ENCODE data around the gene FBN2. TPM values are rescaled to one million over a fixed set of nuclear protein-coding genes. Genes with fewer than 3 reads are reported as not detected.
"Not testable (repeated sequence)": the region's sequence is repeated elsewhere in the genome, so short reads cannot be mapped to it uniquely, and the experiment has no call there.

Gene FBN2
- total and polyA plus RNA-seq, 7 experiments from 2014 or later: 0.07 to 6.8 (median 0.58) TPM; not detected in 2

DNA sequence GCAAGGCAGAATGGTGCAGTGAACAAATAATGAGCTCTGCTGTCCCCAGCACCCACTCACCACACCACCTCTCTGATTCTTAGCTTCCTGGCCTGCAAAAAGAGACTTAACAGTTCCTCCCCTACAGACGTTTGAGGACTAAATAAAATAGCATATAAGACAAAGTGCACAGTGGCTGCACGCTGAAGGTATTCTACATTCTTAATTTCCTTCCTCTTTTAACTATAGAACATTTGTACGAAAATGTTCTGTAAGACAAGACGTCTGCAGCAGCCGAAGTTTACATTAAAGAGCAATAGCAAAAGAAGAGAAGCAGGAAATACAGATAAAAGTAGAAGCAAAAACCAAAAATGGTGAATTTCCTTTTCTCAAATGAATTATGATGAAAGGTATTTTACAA lies 15.7 kb downstream of the FBN2 start:
- no peak for ATAC-seq
- Histone ChIP-seq H3K4me1 (ENCODE audit: control insufficient read depth in 2 of 2, insufficient read depth in 2 of 2, low read length in 2 of 2) (no peaks in the 10 kb centered on the region), H3K36me3 (ENCODE audit: control insufficient read depth in 2 of 3, insufficient read depth in 3 of 3, low read length in 3 of 3) (no peaks in the 10 kb centered on the region), H3K9me3 (ENCODE audit: control insufficient read depth in 2 of 3, low read length in 3 of 3) (no peaks in the 10 kb centered on the region), H3K27me3 (ENCODE audit: control insufficient read depth in 2 of 2, insufficient read depth in 2 of 2, low read length in 2 of 2) (no peaks in the 10 kb centered on the region), H3K4me3 (ENCODE audit: low read length) (no peak overlapping the region), H3K27ac (ENCODE audit: low read depth, low read length) (no peak overlapping the region)
- POLR2A ChIA-PET: no interaction called here
- peaks cover 0 to 14% (median 2%) of the 10 kb centered on the region in 5 donors for H3K27me3 Mint-ChIP-seq
- peaks cover 0 to 7% (median 0%) of the 10 kb centered on the region in 7 donors for H3K4me1 Mint-ChIP-seq
- no peaks in the 10 kb centered on the region for H3K36me3 Mint-ChIP-seq
- DNase-seq: no peak
- peaks cover 0 to 3% (median 0%) of the 10 kb centered on the region in 11 donors for H3K9me3 Mint-ChIP-seq
- CTCF ChIA-PET: no interaction called here
- no peak overlapping the region for H3K27ac Mint-ChIP-seq
- intact Hi-C loops (cut with micrococcal nuclease): no loop called here
- H3K4me3 Mint-ChIP-seq: peak overlapping the region in 1 of 10 donors; percentile 3

DNA sequence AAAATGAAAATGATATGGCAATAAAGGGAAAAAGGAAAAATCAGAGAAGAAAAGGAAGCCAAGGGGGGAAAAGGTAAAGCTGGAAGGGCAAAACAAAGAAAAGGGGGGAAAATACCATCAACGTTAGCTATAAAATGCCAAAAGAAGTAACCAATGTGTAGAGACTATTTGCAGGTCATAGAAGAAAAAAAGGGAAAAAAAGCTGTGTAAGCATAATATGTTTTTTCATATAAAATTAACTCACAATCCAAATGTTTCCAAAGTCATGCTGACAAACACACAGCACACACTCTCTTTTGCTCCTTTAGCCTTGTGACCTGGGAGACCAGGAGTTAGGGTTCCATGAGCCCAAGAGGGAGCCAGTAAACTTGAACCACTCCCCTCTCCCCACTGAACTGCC lies 18.2 kb downstream of the FBN2 start:
- ATAC-seq (no peak), DNase-seq (no peak)
- no peaks in the 10 kb centered on the region for H3K27me3 ChIP-seq (ENCODE audit: control insufficient read depth in 2 of 2, insufficient read depth in 2 of 2, low read length in 2 of 2)
- H3K4me1 ChIP-seq (ENCODE audit: control insufficient read depth in 2 of 2, insufficient read depth in 2 of 2, low read length in 2 of 2): no peaks in the 10 kb centered on the region
- no peak overlapping the region for H3K4me3 ChIP-seq (ENCODE audit: low read length)
- H3K36me3 ChIP-seq (ENCODE audit: control insufficient read depth in 2 of 3, insufficient read depth in 3 of 3, low read length in 3 of 3): no peaks in the 10 kb centered on the region
- Mint-ChIP-seq H3K27me3 (peaks cover 0 to 14% (median 0%) of the 10 kb centered on the region in 5 donors), H3K9me3 (peaks cover 0 to 3% (median 0%) of the 10 kb centered on the region in 11 donors), H3K4me3 (no peak overlapping the region), H3K27ac (no peak overlapping the region), H3K4me1 (peaks cover 0 to 7% (median 0%) of the 10 kb centered on the region in 7 donors), H3K36me3 (no peaks in the 10 kb centered on the region)
- intact Hi-C loops (cut with micrococcal nuclease): no loop called here
- POLR2A ChIA-PET: no interaction called here
- H3K9me3 ChIP-seq (ENCODE audit: control insufficient read depth in 2 of 3, low read length in 3 of 3): no peaks in the 10 kb centered on the region
- no peak overlapping the region for H3K27ac ChIP-seq (ENCODE audit: low read depth, low read length)
- CTCF ChIA-PET: no interaction called here

DNA sequence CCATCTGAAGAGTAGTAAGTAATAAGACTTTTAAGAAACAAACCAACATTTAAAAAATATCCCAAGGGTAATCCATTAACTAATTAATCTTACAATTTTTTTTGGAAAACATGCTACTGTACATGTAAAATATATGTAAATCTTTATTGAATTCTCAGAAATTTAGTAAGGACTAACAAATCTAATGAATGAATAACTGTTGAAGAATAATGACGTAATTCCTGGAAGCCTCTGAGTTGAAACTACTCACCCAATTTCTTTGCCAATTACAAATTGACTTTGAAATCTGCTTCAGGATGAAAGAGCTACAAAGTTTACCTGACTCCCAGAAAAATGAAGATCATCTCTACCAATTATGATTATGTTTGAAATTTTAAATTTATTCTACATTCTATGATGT lies 21.1 kb downstream of the FBN2 start:
- Histone ChIP-seq H3K27ac (ENCODE audit: low read depth, low read length) (no peak overlapping the region), H3K9me3 (ENCODE audit: control insufficient read depth in 2 of 3, low read length in 3 of 3) (no peaks in the 10 kb centered on the region), H3K36me3 (ENCODE audit: control insufficient read depth in 2 of 3, insufficient read depth in 3 of 3, low read length in 3 of 3) (no peaks in the 10 kb centered on the region), H3K4me1 (ENCODE audit: control insufficient read depth in 2 of 2, insufficient read depth in 2 of 2, low read length in 2 of 2) (no peaks in the 10 kb centered on the region), H3K27me3 (ENCODE audit: control insufficient read depth in 2 of 2, insufficient read depth in 2 of 2, low read length in 2 of 2) (no peaks in the 10 kb centered on the region), H3K4me3 (ENCODE audit: low read length) (no peak overlapping the region)
- intact Hi-C loops (cut with micrococcal nuclease): no loop called here
- POLR2A ChIA-PET: no interaction called here
- Mint-ChIP-seq H3K36me3 (no peaks in the 10 kb centered on the region), H3K4me1 (peaks cover 0 to 1% (median 0%) of the 10 kb centered on the region in 7 donors), H3K9me3 (peaks cover 0 to 3% (median 0%) of the 10 kb centered on the region in 11 donors), H3K27me3 (peaks cover 0 to 15% (median 0%) of the 10 kb centered on the region in 5 donors), H3K4me3 (no peak overlapping the region), H3K27ac (no peak overlapping the region)
- CTCF ChIA-PET: no interaction called here
- ATAC-seq: no peak
- DNase-seq: no peak

DNA sequence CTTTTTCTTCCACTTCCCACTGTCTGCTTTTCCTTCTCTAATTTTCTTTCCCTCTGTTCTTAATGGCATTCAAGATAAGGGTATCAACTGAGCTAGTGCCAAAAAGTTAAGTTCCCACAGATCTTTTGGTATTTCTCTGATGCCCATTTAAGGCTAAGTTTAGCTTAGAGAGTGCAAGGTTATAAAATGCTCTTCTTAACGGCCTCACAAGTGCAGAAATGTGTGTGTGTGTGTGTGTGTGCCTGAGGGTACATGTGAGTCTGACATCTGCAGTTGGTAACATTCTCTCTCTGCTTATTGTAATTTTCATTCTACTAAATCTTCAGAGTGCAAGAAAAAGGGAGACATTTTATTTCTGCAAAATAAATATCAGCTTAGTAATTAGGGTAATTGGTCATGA lies 24.2 kb downstream of the FBN2 start:
- Histone ChIP-seq H3K9me3 (ENCODE audit: control insufficient read depth in 2 of 3, low read length in 3 of 3) (no peaks in the 10 kb centered on the region), H3K27ac (ENCODE audit: low read depth, low read length) (no peak overlapping the region), H3K4me3 (ENCODE audit: low read length) (no peak overlapping the region), H3K36me3 (ENCODE audit: control insufficient read depth in 2 of 3, insufficient read depth in 3 of 3, low read length in 3 of 3) (no peaks in the 10 kb centered on the region), H3K4me1 (ENCODE audit: control insufficient read depth in 2 of 2, insufficient read depth in 2 of 2, low read length in 2 of 2) (no peaks in the 10 kb centered on the region), H3K27me3 (ENCODE audit: control insufficient read depth in 2 of 2, insufficient read depth in 2 of 2, low read length in 2 of 2) (no peaks in the 10 kb centered on the region)
- ChIA-PET CTCF (no interaction called here), POLR2A (no interaction called here)
- Mint-ChIP-seq H3K4me3 (no peak overlapping the region), H3K27ac (no peak overlapping the region), H3K4me1 (peaks cover 0 to 1% (median 0%) of the 10 kb centered on the region in 7 donors), H3K27me3 (peaks cover 0 to 8% (median 0%) of the 10 kb centered on the region in 5 donors), H3K9me3 (peaks cover 0 to 5% (median 0%) of the 10 kb centered on the region in 11 donors), H3K36me3 (no peaks in the 10 kb centered on the region)
- no peak for DNase-seq
- ATAC-seq: no peak
- intact Hi-C loops (cut with micrococcal nuclease): no loop called here

DNA sequence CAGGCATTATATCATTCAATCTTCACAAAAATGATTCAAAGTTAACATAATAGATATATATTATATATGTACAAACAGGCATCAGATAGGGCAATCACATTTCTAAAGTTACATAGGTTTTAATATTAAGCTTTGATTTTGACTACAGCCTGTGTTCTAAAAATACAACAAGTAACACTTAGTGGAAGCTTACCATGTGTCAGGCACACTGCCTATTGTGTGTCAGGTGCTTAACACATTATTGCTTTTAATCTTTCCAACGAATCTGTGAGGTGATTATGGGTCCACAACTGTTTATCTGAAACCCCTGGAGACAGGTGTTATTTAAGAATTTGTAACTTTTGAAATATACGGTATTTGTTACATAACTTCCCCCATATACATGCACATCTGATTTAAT lies 25.2 kb downstream of the FBN2 start:
- H3K9me3 ChIP-seq (ENCODE audit: control insufficient read depth in 2 of 3, low read length in 3 of 3): no peaks in the 10 kb centered on the region
- ATAC-seq: no peak
- DNase-seq: no peak
- intact Hi-C loops (cut with micrococcal nuclease): no loop called here
- Mint-ChIP-seq H3K4me3 (no peak overlapping the region), H3K9me3 (peaks cover 0 to 11% (median under 1%) of the 10 kb centered on the region in 11 donors), H3K27me3 (peaks cover 0 to 8% (median 0%) of the 10 kb centered on the region in 5 donors), H3K36me3 (no peaks in the 10 kb centered on the region), H3K27ac (no peak overlapping the region), H3K4me1 (peaks cover 0 to 1% (median 0%) of the 10 kb centered on the region in 7 donors)
- POLR2A ChIA-PET: no interaction called here
- no peaks in the 10 kb centered on the region for H3K27me3 ChIP-seq (ENCODE audit: control insufficient read depth in 2 of 2, insufficient read depth in 2 of 2, low read length in 2 of 2)
- no peak overlapping the region for H3K27ac ChIP-seq (ENCODE audit: low read depth, low read length)
- H3K36me3 ChIP-seq (ENCODE audit: control insufficient read depth in 2 of 3, insufficient read depth in 3 of 3, low read length in 3 of 3): no peaks in the 10 kb centered on the region
- CTCF ChIA-PET: no interaction called here
- H3K4me3 ChIP-seq (ENCODE audit: low read length): no peak overlapping the region
- H3K4me1 ChIP-seq (ENCODE audit: control insufficient read depth in 2 of 2, insufficient read depth in 2 of 2, low read length in 2 of 2): no peaks in the 10 kb centered on the region

DNA sequence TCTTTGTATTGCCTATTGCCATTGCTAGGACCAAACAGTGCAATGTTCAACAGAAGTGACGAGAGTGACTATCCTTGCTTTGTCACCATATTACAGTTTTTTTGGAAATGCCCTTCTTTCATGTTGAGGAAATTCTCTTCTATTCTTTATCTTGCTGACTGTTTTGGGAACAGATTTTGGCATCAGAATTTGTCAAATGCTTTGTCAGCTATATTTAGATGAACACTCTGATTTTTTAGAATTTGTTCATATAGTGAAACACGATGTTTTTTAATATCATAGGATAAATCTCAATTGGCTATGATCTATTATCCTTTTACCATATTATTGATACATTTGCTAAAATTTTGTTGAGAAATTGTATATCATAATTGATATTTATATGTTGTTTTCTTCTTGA lies 31.4 kb downstream of the FBN2 start:
- Histone ChIP-seq H3K4me3 (ENCODE audit: low read length) (no peak overlapping the region), H3K4me1 (ENCODE audit: control insufficient read depth in 2 of 2, insufficient read depth in 2 of 2, low read length in 2 of 2) (no peaks in the 10 kb centered on the region), H3K27ac (ENCODE audit: low read depth, low read length) (no peak overlapping the region), H3K36me3 (ENCODE audit: control insufficient read depth in 2 of 3, insufficient read depth in 3 of 3, low read length in 3 of 3) (no peaks in the 10 kb centered on the region), H3K9me3 (ENCODE audit: control insufficient read depth in 2 of 3, low read length in 3 of 3) (no peaks in the 10 kb centered on the region), H3K27me3 (ENCODE audit: control insufficient read depth in 2 of 2, insufficient read depth in 2 of 2, low read length in 2 of 2) (no peaks in the 10 kb centered on the region)
- intact Hi-C loops (cut with micrococcal nuclease): no loop called here
- DNase-seq: no peak
- Mint-ChIP-seq H3K4me3 (no peak overlapping the region), H3K36me3 (peaks cover 0 to 4% (median 0%) of the 10 kb centered on the region in 5 donors), H3K9me3 (peaks cover 6 to 31% (median 11%) of the 10 kb centered on the region in 11 donors), H3K4me1 (no peaks in the 10 kb centered on the region), H3K27me3 (peaks cover 0 to 3% (median 0%) of the 10 kb centered on the region in 5 donors), H3K27ac (no peak overlapping the region)
- POLR2A ChIA-PET: no interaction called here
- no peak for ATAC-seq
- CTCF ChIA-PET: no interaction called here

DNA sequence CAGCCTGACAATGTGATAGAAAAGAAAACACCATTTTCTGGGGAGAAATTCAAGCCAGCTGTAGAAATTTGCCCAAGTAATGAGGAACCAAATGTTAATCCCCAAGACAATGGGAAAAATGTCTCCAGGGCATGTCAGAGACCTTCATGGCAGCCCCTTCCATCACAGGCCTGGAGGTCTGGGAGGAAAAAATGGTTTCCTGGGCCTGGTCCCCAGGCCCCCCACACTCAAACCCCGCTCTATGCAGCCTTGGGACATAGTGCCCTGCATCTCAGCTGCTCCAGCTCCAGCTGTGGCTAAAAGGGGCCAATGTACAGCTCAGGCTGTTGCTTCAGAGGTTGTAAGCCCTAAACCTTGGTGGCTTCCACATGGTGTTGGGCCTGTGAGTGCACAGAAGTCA lies 34.3 kb downstream of the FBN2 start:
- H3K4me1 ChIP-seq (ENCODE audit: control insufficient read depth in 2 of 2, insufficient read depth in 2 of 2, low read length in 2 of 2); POLR2A ChIA-PET: not testable (repeated sequence)

More for the DNA sequence above, 34.3 kb downstream of the FBN2 start:
- CTCF ChIA-PET; H3K4me1 Mint-ChIP-seq; H3K4me3 ChIP-seq (ENCODE audit: low read length); H3K27ac Mint-ChIP-seq; DNase-seq; H3K9me3 ChIP-seq (ENCODE audit: control insufficient read depth in 2 of 3, low read length in 3 of 3); intact Hi-C loops (cut with micrococcal nuclease); H3K4me3 Mint-ChIP-seq; ATAC-seq; H3K27ac ChIP-seq (ENCODE audit: low read depth, low read length); H3K27me3 ChIP-seq (ENCODE audit: control insufficient read depth in 2 of 2, insufficient read depth in 2 of 2, low read length in 2 of 2); H3K27me3 Mint-ChIP-seq; H3K36me3 Mint-ChIP-seq; H3K36me3 ChIP-seq (ENCODE audit: control insufficient read depth in 2 of 3, insufficient read depth in 3 of 3, low read length in 3 of 3): not testable (repeated sequence)
- H3K9me3 Mint-ChIP-seq: peaks cover 6 to 26% (median 11%) of the 10 kb centered on the region in 11 donors

Measured in naive thymus-derived CD4-positive, alpha-beta T cell (primary cell).